Measurements from ENCODE around the gene ACHE. TPM values are rescaled to one million over a fixed set of nuclear protein-coding genes. Genes with fewer than 3 reads are reported as not detected.
A peak's percentile ranks its signal among the peaks of the same experiment; 100 is the strongest.
"Not testable (repeated sequence)": the region's sequence is repeated elsewhere in the genome, so short reads cannot be mapped to it uniquely, and the experiment has no call there.

The ACHE gene
- total and polyA plus RNA-seq, 7 experiments from 2014 or later = 0.11 to 0.32 (median 0.22) TPM; not detected in 4

GRCh38 chr7:100911484-100911883 lies 15.8 kb upstream of the ACHE start:
- H3K4me1 ChIP-seq (ENCODE audit: control insufficient read depth in 2 of 2, insufficient read depth in 2 of 2, low read length in 2 of 2) = no peaks in the 10 kb centered on the region
- Mint-ChIP-seq H3K27me3 (peaks cover 0 to 22% (median 9%) of the 10 kb centered on the region in 5 donors), H3K27ac (no peak overlapping the region), H3K36me3 (no peaks in the 10 kb centered on the region), H3K4me1 (peaks cover 0 to 3% (median 0%) of the 10 kb centered on the region in 7 donors), H3K4me3 (no peak overlapping the region), H3K9me3 (peaks cover 0 to 5% (median 0%) of the 10 kb centered on the region in 11 donors)
- H3K27ac ChIP-seq (ENCODE audit: low read depth, low read length) = no peak overlapping the region
- ATAC-seq (no peak), DNase-seq (no peak)
- no peaks in the 10 kb centered on the region for H3K27me3 ChIP-seq (ENCODE audit: control insufficient read depth in 2 of 2, insufficient read depth in 2 of 2, low read length in 2 of 2)
- intact Hi-C loops (cut with micrococcal nuclease) = no loop called here
- H3K9me3 ChIP-seq (ENCODE audit: control insufficient read depth in 2 of 3, low read length in 3 of 3) = no peaks in the 10 kb centered on the region
- H3K4me3 ChIP-seq (ENCODE audit: low read length) = no peak overlapping the region
- ChIA-PET POLR2A (no interaction called here), CTCF (no interaction called here)
- H3K36me3 ChIP-seq (ENCODE audit: control insufficient read depth in 2 of 3, insufficient read depth in 3 of 3, low read length in 3 of 3) = no peaks in the 10 kb centered on the region

DNA sequence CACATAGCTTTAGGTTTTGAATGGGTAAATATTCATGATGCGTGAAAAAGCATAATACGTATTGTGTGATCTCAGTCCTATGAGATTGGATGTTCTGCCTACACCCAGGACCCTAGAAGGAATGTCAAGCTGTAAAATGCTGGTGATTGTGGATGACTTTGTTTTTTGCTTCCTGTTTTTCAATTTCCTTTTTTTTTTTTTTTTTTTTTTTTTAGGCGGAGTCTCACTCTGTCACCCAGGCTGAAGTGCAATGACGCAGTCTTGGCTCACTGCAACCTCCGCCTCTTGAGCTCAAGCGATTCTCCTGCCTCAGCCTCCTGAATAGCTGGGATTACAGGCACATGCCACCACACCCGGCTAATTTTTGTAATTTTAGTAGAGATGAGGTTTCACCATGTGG lies 14.8 kb upstream of the ACHE start:
- H3K27me3 ChIP-seq (ENCODE audit: control insufficient read depth in 2 of 2, insufficient read depth in 2 of 2, low read length in 2 of 2); H3K36me3 Mint-ChIP-seq; H3K36me3 ChIP-seq (ENCODE audit: control insufficient read depth in 2 of 3, insufficient read depth in 3 of 3, low read length in 3 of 3); H3K9me3 Mint-ChIP-seq; CTCF ChIA-PET; intact Hi-C loops (cut with micrococcal nuclease); H3K4me1 Mint-ChIP-seq; H3K27ac Mint-ChIP-seq; H3K4me3 ChIP-seq (ENCODE audit: low read length); H3K4me1 ChIP-seq (ENCODE audit: control insufficient read depth in 2 of 2, insufficient read depth in 2 of 2, low read length in 2 of 2); H3K27ac ChIP-seq (ENCODE audit: low read depth, low read length); H3K4me3 Mint-ChIP-seq; POLR2A ChIA-PET; H3K9me3 ChIP-seq (ENCODE audit: control insufficient read depth in 2 of 3, low read length in 3 of 3); DNase-seq: not testable (repeated sequence)
- ATAC-seq = peak; percentile 76
- peaks cover 0 to 19% (median 9%) of the 10 kb centered on the region in 5 donors for H3K27me3 Mint-ChIP-seq

- POLR2A ChIA-PET = no interaction called here
- no peaks in the 10 kb centered on the region for H3K4me1 ChIP-seq (ENCODE audit: control insufficient read depth in 2 of 2, insufficient read depth in 2 of 2, low read length in 2 of 2)
- CTCF ChIA-PET = no interaction called here
- ATAC-seq (no peak), DNase-seq (no peak)
- Mint-ChIP-seq H3K4me3 (no peak overlapping the region), H3K36me3 (no peaks in the 10 kb centered on the region), H3K27me3 (peaks cover 0 to 19% (median 0%) of the 10 kb centered on the region in 5 donors), H3K27ac (no peak overlapping the region), H3K4me1 (peaks cover 0 to 3% (median 0%) of the 10 kb centered on the region in 7 donors), H3K9me3 (peaks cover 0 to 5% (median 0%) of the 10 kb centered on the region in 11 donors)
- H3K4me3 ChIP-seq (ENCODE audit: low read length) = no peak overlapping the region
- H3K27me3 ChIP-seq (ENCODE audit: control insufficient read depth in 2 of 2, insufficient read depth in 2 of 2, low read length in 2 of 2) = no peaks in the 10 kb centered on the region
- no peaks in the 10 kb centered on the region for H3K9me3 ChIP-seq (ENCODE audit: control insufficient read depth in 2 of 3, low read length in 3 of 3)
- no peak overlapping the region for H3K27ac ChIP-seq (ENCODE audit: low read depth, low read length)
- no peaks in the 10 kb centered on the region for H3K36me3 ChIP-seq (ENCODE audit: control insufficient read depth in 2 of 3, insufficient read depth in 3 of 3, low read length in 3 of 3)
- intact Hi-C loops (cut with micrococcal nuclease) = no loop called here
These were observed 12.8 kb upstream of the ACHE start for GRCh38 chr7:100908512-100908911.

DNA sequence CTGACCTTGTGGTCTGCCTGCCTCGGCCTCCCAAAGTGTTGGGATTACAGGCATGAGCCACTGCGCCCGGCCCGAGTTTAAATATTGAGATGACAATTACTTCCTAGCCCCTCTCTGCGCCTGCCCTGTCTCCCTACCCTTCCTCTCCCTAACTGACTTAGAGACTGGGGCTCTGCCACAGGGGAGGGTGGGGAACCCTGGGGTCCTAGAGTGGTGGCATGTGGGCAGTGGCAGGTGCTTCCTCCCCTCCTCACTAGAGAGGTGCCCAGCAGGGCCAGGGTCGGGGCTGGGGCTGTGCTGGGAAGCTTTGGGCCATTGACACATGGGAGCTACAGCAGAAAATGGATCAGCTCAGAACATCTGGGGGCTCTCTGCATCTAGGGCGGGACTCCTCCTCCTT lies 7.0 kb upstream of the ACHE start:
- intact Hi-C loops (cut with micrococcal nuclease) = no loop called here
- ChIA-PET POLR2A (no interaction called here), CTCF (interaction anchor here (1.0 kb wide), 1 partner anchor 241 kb away, joined by 5 read pairs; no protein-coding TSS in a partner anchor)
- Histone ChIP-seq H3K27ac (ENCODE audit: low read depth, low read length) (no peak overlapping the region), H3K27me3 (ENCODE audit: control insufficient read depth in 2 of 2, insufficient read depth in 2 of 2, low read length in 2 of 2) (no peaks in the 10 kb centered on the region), H3K4me1 (ENCODE audit: control insufficient read depth in 2 of 2, insufficient read depth in 2 of 2, low read length in 2 of 2) (no peaks in the 10 kb centered on the region), H3K9me3 (ENCODE audit: control insufficient read depth in 2 of 3, low read length in 3 of 3) (no peaks in the 10 kb centered on the region), H3K4me3 (ENCODE audit: low read length) (no peak overlapping the region), H3K36me3 (ENCODE audit: control insufficient read depth in 2 of 3, insufficient read depth in 3 of 3, low read length in 3 of 3) (no peaks in the 10 kb centered on the region)
- no peak overlapping the region for H3K4me3 Mint-ChIP-seq
- ATAC-seq = no peak
- no peaks in the 10 kb centered on the region for H3K36me3 Mint-ChIP-seq
- peaks cover 0 to 5% (median 0%) of the 10 kb centered on the region in 7 donors for H3K4me1 Mint-ChIP-seq
- no peak for DNase-seq
- no peak overlapping the region for H3K27ac Mint-ChIP-seq
- H3K9me3 Mint-ChIP-seq = no peaks in the 10 kb centered on the region
- peaks cover 14 to 21% (median 19%) of the 10 kb centered on the region in 5 donors for H3K27me3 Mint-ChIP-seq

GRCh38 chr7:100901921-100902332 lies 6.2 kb upstream of the ACHE start:
- H3K4me1 ChIP-seq (ENCODE audit: control insufficient read depth in 2 of 2, insufficient read depth in 2 of 2, low read length in 2 of 2) = no peaks in the 10 kb centered on the region
- no peak overlapping the region for H3K27ac ChIP-seq (ENCODE audit: low read depth, low read length)
- no peaks in the 10 kb centered on the region for H3K9me3 ChIP-seq (ENCODE audit: control insufficient read depth in 2 of 3, low read length in 3 of 3)
- H3K4me3 ChIP-seq (ENCODE audit: low read length) = no peak overlapping the region
- peaks cover 0 to 3% of the 10 kb centered on the region in 2 donors for H3K27me3 ChIP-seq (ENCODE audit: control insufficient read depth in 2 of 2, insufficient read depth in 2 of 2, low read length in 2 of 2)
- Mint-ChIP-seq H3K27ac (no peak overlapping the region), H3K4me3 (no peak overlapping the region), H3K27me3 (peaks cover 16 to 26% (median 24%) of the 10 kb centered on the region in 5 donors), H3K4me1 (peaks cover 0 to 5% (median 0%) of the 10 kb centered on the region in 7 donors), H3K36me3 (no peaks in the 10 kb centered on the region), H3K9me3 (no peaks in the 10 kb centered on the region)
- ATAC-seq (no peak), DNase-seq (no peak)
- intact Hi-C loops (cut with micrococcal nuclease) = no loop called here
- ChIA-PET CTCF (no interaction called here), POLR2A (no interaction called here)
- H3K36me3 ChIP-seq (ENCODE audit: control insufficient read depth in 2 of 3, insufficient read depth in 3 of 3, low read length in 3 of 3) = no peaks in the 10 kb centered on the region

GRCh38 chr7:100900978-100901377 lies 5.3 kb upstream of the ACHE start:
- Mint-ChIP-seq H3K4me3 (no peak overlapping the region), H3K9me3 (no peaks in the 10 kb centered on the region), H3K27ac (no peak overlapping the region), H3K36me3 (no peaks in the 10 kb centered on the region), H3K27me3 (peaks cover 21 to 31% (median 29%) of the 10 kb centered on the region in 5 donors), H3K4me1 (peaks cover 0 to 11% (median 5%) of the 10 kb centered on the region in 7 donors)
- Histone ChIP-seq H3K36me3 (ENCODE audit: control insufficient read depth in 2 of 3, insufficient read depth in 3 of 3, low read length in 3 of 3) (no peaks in the 10 kb centered on the region), H3K9me3 (ENCODE audit: control insufficient read depth in 2 of 3, low read length in 3 of 3) (no peaks in the 10 kb centered on the region), H3K4me1 (ENCODE audit: control insufficient read depth in 2 of 2, insufficient read depth in 2 of 2, low read length in 2 of 2) (peaks cover 6 to 7% of the 10 kb centered on the region in 2 donors), H3K27ac (ENCODE audit: low read depth, low read length) (no peak overlapping the region), H3K27me3 (ENCODE audit: control insufficient read depth in 2 of 2, insufficient read depth in 2 of 2, low read length in 2 of 2) (peaks cover 6 to 9% of the 10 kb centered on the region in 2 donors), H3K4me3 (ENCODE audit: low read length) (no peak overlapping the region)
- CTCF ChIA-PET = interaction anchor here (1.2 kb wide), 1 partner anchor 183 kb away, joined by 4 read pairs; no protein-coding TSS in a partner anchor
- intact Hi-C loops (cut with micrococcal nuclease) = no loop called here
- no peak for ATAC-seq
- no peak for DNase-seq
- POLR2A ChIA-PET = no interaction called here

DNA sequence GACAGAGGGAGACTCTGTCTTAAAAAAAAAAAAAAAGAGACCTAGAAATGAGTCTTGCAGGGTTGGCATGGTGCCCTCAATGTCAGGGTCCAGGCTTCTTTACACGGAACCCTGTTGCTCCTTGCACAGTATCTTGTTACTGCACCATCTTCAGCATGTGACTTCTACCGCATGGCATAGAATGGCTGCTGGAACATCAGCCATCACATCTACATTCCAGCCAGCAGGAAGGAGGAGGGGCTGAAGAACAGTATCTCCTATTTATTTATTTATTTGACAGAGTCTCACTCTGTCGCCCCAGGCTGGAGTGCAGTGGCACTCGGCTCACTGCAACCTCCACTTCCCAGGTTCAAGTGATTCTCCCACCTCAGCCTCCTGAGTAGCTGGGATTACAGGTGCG lies 3.7 kb upstream of the ACHE start:
- no peaks in the 10 kb centered on the region for H3K36me3 ChIP-seq (ENCODE audit: control insufficient read depth in 2 of 3, insufficient read depth in 3 of 3, low read length in 3 of 3)
- Mint-ChIP-seq H3K9me3 (no peaks in the 10 kb centered on the region), H3K27ac (no peak overlapping the region)

More for the DNA sequence above, 3.7 kb upstream of the ACHE start:
- H3K4me3 ChIP-seq (ENCODE audit: low read length) = no peak overlapping the region
- intact Hi-C loops (cut with micrococcal nuclease) = loop anchor here in 1 of 2 donors (5.0 kb wide), 2 partner anchors 68 to 178 kb away; partner anchors contain the start of gene MUC12
- Mint-ChIP-seq H3K27me3 (peaks cover 23 to 34% (median 31%) of the 10 kb centered on the region in 5 donors), H3K4me1 (peaks cover 0 to 13% (median 7%) of the 10 kb centered on the region in 7 donors), H3K4me3 (no peak overlapping the region), H3K36me3 (no peaks in the 10 kb centered on the region)
- H3K27ac ChIP-seq (ENCODE audit: low read depth, low read length) = no peak overlapping the region
- ChIA-PET CTCF (interaction anchor here (0.7 to 1.5 kb wide), 4 partner anchors 157 to 189 kb away, joined by 3 to 6 read pairs (median 4); no protein-coding TSS in a partner anchor), POLR2A (no interaction called here)
- peaks cover 8 to 10% of the 10 kb centered on the region in 2 donors for H3K27me3 ChIP-seq (ENCODE audit: control insufficient read depth in 2 of 2, insufficient read depth in 2 of 2, low read length in 2 of 2)
- no peaks in the 10 kb centered on the region for H3K9me3 ChIP-seq (ENCODE audit: control insufficient read depth in 2 of 3, low read length in 3 of 3)
- DNase-seq = no peak
- H3K4me1 ChIP-seq (ENCODE audit: control insufficient read depth in 2 of 2, insufficient read depth in 2 of 2, low read length in 2 of 2) = peaks cover 8 to 11% of the 10 kb centered on the region in 2 donors
- no peak for ATAC-seq
